IMR-90 (cell line): Measurements from ENCODE around the gene COCH. TPM values are rescaled to one million over a fixed set of nuclear protein-coding genes. Genes with fewer than 3 reads are reported as not detected.

Source experiments
- ATAC-seq: fragments of 200-7000 bp; cut with Tn5 transposase; 2 replicates; pipeline ENCODE4 v1.9.1; 2020; ENCODE audit warnings: low read depth, mild to moderate bottlenecking, moderate library complexity
- BruUV-seq: library from RNA; stranded (reverse); fragments of 400-500 nt; replicated peaks from 2 replicates; lab custom pipeline; 2021; lab: Mats Ljungman, UMichigan
- CTCF ChIA-PET: fragments of 300-600 bp; formaldehyde crosslinking; extraction: SDS; loops from one replicate; lab custom pipeline; 2021; ENCODE audit warnings: antibody characterized with exemption; lab: Yijun Ruan, JAX
- POLR2A ChIA-PET: fragments of 300-600 bp; sonication (Branson Sonifier 250); formaldehyde crosslinking; loops from one replicate; lab custom pipeline; 2022; ENCODE audit warnings: antibody characterized with exemption; ENCODE audit not compliant: unreplicated experiment; lab: Charles Lee
- DNase-seq: peaks from one replicate; pipeline ENCODE4 v3.0.0; 2013
- H2AFZ ChIP-seq: replicated peaks from 2 replicates; pipeline ENCODE3; 2013; ENCODE audit warnings: low read length, mild to moderate bottlenecking; ENCODE audit not compliant: poor library complexity
- H2AK5ac ChIP-seq: 2 replicates; pipeline ENCODE4 v1.6.1; 2013; ENCODE audit warnings: low read depth, low read length, inconsistent platforms
- H2AK9ac ChIP-seq: replicated peaks from 2 replicates; pipeline ENCODE3; 2013; ENCODE audit warnings: mild to moderate bottlenecking, low read depth, low read length, moderate library complexity; ENCODE audit not compliant: poor library complexity
- H2BK120ac ChIP-seq: 2 replicates; pipeline ENCODE4 v1.6.1; 2013; ENCODE audit warnings: low read depth, low read length, inconsistent platforms
- H2BK15ac ChIP-seq: 3 replicates; pipeline ENCODE4 v1.6.1; 2013; ENCODE audit warnings: low read depth, low read length, inconsistent platforms
- H2BK20ac ChIP-seq: 2 replicates; pipeline ENCODE4 v1.6.1; 2013; ENCODE audit warnings: low read depth, mild to moderate bottlenecking, inconsistent platforms, low read length, moderate library complexity
- H2BK5ac ChIP-seq: 2 replicates; pipeline ENCODE4 v1.6.1; 2013; ENCODE audit warnings: mild to moderate bottlenecking, low read depth, low read length, inconsistent platforms; ENCODE audit not compliant: poor library complexity, severe bottlenecking
- H3K14ac ChIP-seq: replicated peaks from 2 replicates; pipeline ENCODE4 v1.6.1; 2013; ENCODE audit warnings: low read depth, low read length, inconsistent platforms
- H3K18ac ChIP-seq: 2 replicates; pipeline ENCODE4 v1.6.1; 2013; ENCODE audit warnings: low read depth, low read length, control low read depth
- H3K23ac ChIP-seq: 2 replicates; pipeline ENCODE4 v1.6.1; 2013; ENCODE audit warnings: low read depth, low read length, inconsistent platforms
- H3K27ac ChIP-seq: 2 replicates; pipeline ENCODE4 v1.5.1; 2013; ENCODE audit warnings: mild to moderate bottlenecking, control low read depth, low read length; ENCODE audit not compliant: insufficient read depth
- H3K27me3 ChIP-seq: 2 replicates; pipeline ENCODE4 v1.6.1; 2013; ENCODE audit warnings: low read length; ENCODE audit not compliant: control insufficient read depth, insufficient read depth
- H3K36me3 ChIP-seq: 2 replicates; pipeline ENCODE4 v1.6.1; 2013; ENCODE audit warnings: low read length, mixed read lengths; ENCODE audit not compliant: control insufficient read depth, insufficient read depth
- H3K4ac ChIP-seq: 2 replicates; pipeline ENCODE4 v1.6.1; 2013; ENCODE audit warnings: low read depth, low read length, inconsistent platforms
- H3K4me1 ChIP-seq: 2 replicates; pipeline ENCODE4 v1.6.1; 2013; ENCODE audit warnings: low read length, mixed read lengths; ENCODE audit not compliant: control insufficient read depth, insufficient read depth
- H3K4me2 ChIP-seq: 2 replicates; pipeline ENCODE4 v1.6.1; 2013; ENCODE audit warnings: low read depth, mild to moderate bottlenecking, control low read depth, low read length, moderate library complexity
- H3K4me3 ChIP-seq: 2 replicates; pipeline ENCODE4 v1.5.1; 2013; ENCODE audit warnings: low read depth, mild to moderate bottlenecking, control low read depth, low read length, moderate library complexity; ENCODE audit not compliant: insufficient read depth
- H3K56ac ChIP-seq: 2 replicates; pipeline ENCODE4 v1.6.1; 2013; ENCODE audit warnings: low read length, inconsistent platforms; ENCODE audit not compliant: insufficient read depth; ENCODE audit errors: extremely low read depth
- H3K79me1 ChIP-seq, 2 experiments: 2 replicates each; pipeline ENCODE4 v1.6.1; 2013; ENCODE audit warnings: low read length in 2 of 2, inconsistent platforms in 1 of 2, low read depth in 1 of 2
- H3K9ac ChIP-seq: 2 replicates; pipeline ENCODE4 v1.6.1; 2013; ENCODE audit warnings: low read depth, low read length, control low read depth
- H3K9me1 ChIP-seq: 2 replicates; pipeline ENCODE4 v1.6.1; 2013; ENCODE audit warnings: low read length, inconsistent platforms; ENCODE audit not compliant: insufficient read depth
- H3K9me3 ChIP-seq: 2 replicates; pipeline ENCODE4 v1.6.1; 2013; ENCODE audit warnings: low read length; ENCODE audit not compliant: control insufficient read depth, insufficient read depth
- H4K20me1 ChIP-seq: 2 replicates; pipeline ENCODE4 v1.6.1; 2013; ENCODE audit warnings: low read length, inconsistent platforms; ENCODE audit not compliant: insufficient read depth
- H4K5ac ChIP-seq: 2 replicates; pipeline ENCODE4 v1.6.1; 2013; ENCODE audit warnings: mild to moderate bottlenecking, low read depth, low read length, control low read depth
- H4K8ac ChIP-seq, 2 experiments: 2 replicates each; pipeline ENCODE4 v1.6.1; 2013; ENCODE audit warnings: low read depth in 2 of 2, low read length in 2 of 2, control low read depth in 1 of 2, inconsistent platforms in 1 of 2
- H4K91ac ChIP-seq: 2 replicates; pipeline ENCODE4 v1.6.1; 2013; ENCODE audit warnings: low read depth, low read length, inconsistent platforms; ENCODE audit not compliant: insufficient read depth
- CHD1 ChIP-seq: IDR thresholded peaks from 2 replicates; pipeline ENCODE4 v1.6.1; 2012; ENCODE audit warnings: low read depth, low read length, improper control_type of control experiment
- CTCF ChIP-seq: conservative IDR thresholded peaks from 2 replicates; pipeline ENCODE4 v1.5.1; 2012; ENCODE audit warnings: mild to moderate bottlenecking, low read depth, low read length, improper control_type of control experiment
- ELK1 ChIP-seq: fragments of 150-350 bp; IDR thresholded peaks from 2 replicates; pipeline ENCODE4 v1.6.1; 2016; ENCODE audit warnings: low read depth, mild to moderate bottlenecking, low read length, moderate library complexity, borderline replicate concordance
- MAFK ChIP-seq: IDR thresholded peaks from 2 replicates; pipeline ENCODE4 v1.6.1; 2012; ENCODE audit warnings: low read depth, low read length, improper control_type of control experiment
- MAZ ChIP-seq: IDR thresholded peaks from 2 replicates; pipeline ENCODE4 v1.6.1; 2012; ENCODE audit warnings: low read depth, mild to moderate bottlenecking, low read length, improper control_type of control experiment, moderate library complexity, borderline replicate concordance
- MXI1 ChIP-seq: IDR thresholded peaks from 2 replicates; pipeline ENCODE4 v1.6.1; 2012; ENCODE audit warnings: low read depth, mild to moderate bottlenecking, low read length, moderate library complexity, borderline replicate concordance
- NFE2L2 ChIP-seq: fragments of 150-350 bp; IDR thresholded peaks from 2 replicates; pipeline ENCODE4 v1.6.1; 2016; ENCODE audit warnings: low read depth, mild to moderate bottlenecking, low read length
- POLR2A ChIP-seq: IDR thresholded peaks from 2 replicates; pipeline ENCODE4 v1.6.1; 2012; ENCODE audit warnings: mild to moderate bottlenecking, low read depth, low read length
- RCOR1 ChIP-seq: IDR thresholded peaks from 2 replicates; pipeline ENCODE4 v1.6.1; 2012; ENCODE audit warnings: mild to moderate bottlenecking, low read length, improper control_type of control experiment; ENCODE audit not compliant: insufficient replicate concordance
- RFX5 ChIP-seq: IDR thresholded peaks from 2 replicates; pipeline ENCODE4 v1.8.0; 2012; ENCODE audit warnings: low read depth, mild to moderate bottlenecking, low read length, moderate library complexity
- SMC3 ChIP-seq: fragments of 150-350 bp; IDR thresholded peaks from 2 replicates; pipeline ENCODE4 v1.6.1; 2016; ENCODE audit warnings: low read depth, mild to moderate bottlenecking, antibody characterized with exemption, low read length, moderate library complexity
- USF2 ChIP-seq: fragments of 150-350 bp; IDR thresholded peaks from 2 replicates; pipeline ENCODE4 v1.6.1; 2017; ENCODE audit warnings: mild to moderate bottlenecking, antibody characterized with exemption, low read length, low read depth
- WGBS, 2 experiments: methylation state at CpG; one replicate each; pipeline versions ENCODE4 v1.1.5 to v1.1.7; 2013; ENCODE audit warnings: missing lambda C conversion rate in 2 of 2; ENCODE audit not compliant: insufficient read length in 1 of 2; ENCODE audit errors: extremely low coverage in 2 of 2; 5-methylcytosine and 5-hydroxymethylcytosine counted together
- dilution Hi-C: fragments of 300-500 bp; cut with HindIII; formaldehyde crosslinking; loops from one replicate; pipeline ENCODE4 v1.14.3; 2018; ENCODE audit warnings: low sequenced_read_pairs; ENCODE audit not compliant: unreplicated experiment
- in situ Hi-C: fragments of 300-500 bp; cut with MboI; formaldehyde crosslinking; loops from 3 replicates; pipeline ENCODE4 v1.14.3; 2019; ENCODE audit warnings: low sequenced_read_pairs, inconsistent platforms, mixed read lengths
- intact Hi-C: fragments of 100-400 bp; cut with micrococcal nuclease; formaldehyde crosslinking; loops from 2 replicates; pipeline ENCODE4 v1.10.0; 2022
- polyA plus RNA-seq, 3 experiments: library from polyadenylated mRNA; depleted of rRNA; stranded (reverse); fragments of >200 nt; gene quantifications; 2 replicates each; pipeline ENCODE4 v1.2.3, GENCODE V29; 2012; ENCODE audit warnings: low replicate concordance in 1 of 3
- total RNA-seq: library from RNA; depleted of rRNA; stranded (reverse); fragments of >200 nt; gene quantifications from 2 replicates; pipeline ENCODE4 v1.2.3, GENCODE V29; 2012

COCH gene
- total and polyA plus RNA-seq, 2 of the 4 experiments (the other 2 are of a cell fraction): 0.17 to 0.18 TPM

GRCh38 chr14:30894923-30895515 lies 20.7 kb downstream of the COCH start:
- Histone ChIP-seq H4K5ac (no peak overlapping the region), H4K20me1 (peaks cover 3% of the 10 kb centered on the region), H2BK15ac (no peak overlapping the region), H2BK120ac (no peak overlapping the region), H3K18ac (no peak overlapping the region), H4K91ac (no peak overlapping the region), H2BK20ac (no peak overlapping the region), H4K8ac (no peak overlapping the region), H2AK5ac (no peak overlapping the region), H2BK5ac (no peak overlapping the region), H3K79me1 (peaks cover 8 to 10% of the 10 kb centered on the region in 2 experiments; a peak in 3 of 4 replicates), H3K56ac (no peak overlapping the region), H3K4me2 (no peak overlapping the region), H3K9ac (no peak overlapping the region), H3K9me3 (no peaks in the 10 kb centered on the region), H3K9me1 (peaks cover 5% of the 10 kb centered on the region; the same call in 1 of the 2 replicates), H3K27me3 (no peaks in the 10 kb centered on the region), H2AK9ac (no peak overlapping the region), H3K23ac (peak overlapping the region; percentile 65; the same call in 1 of the 2 replicates), H3K36me3 (peaks cover 8% of the 10 kb centered on the region), H3K4ac (no peak overlapping the region), H3K27ac (no peak overlapping the region), H3K4me1 (no peaks in the 10 kb centered on the region), H3K14ac (no peak overlapping the region), H2AFZ (no peak overlapping the region), H3K4me3 (no peak overlapping the region)
- ATAC-seq: 0 out of 2 replicates have a peak, but pooled peaks have one; percentile 60
- no peak for DNase-seq
- in situ Hi-C loops: no loop called here
- TF ChIP-seq RCOR1: no peak
- no peak for TF ChIP-seq CTCF
- no peak for TF ChIP-seq MAFK
- no peak for TF ChIP-seq MXI1
- no peak for TF ChIP-seq MAZ
- no peak for TF ChIP-seq RFX5
- TF ChIP-seq POLR2A: no peak
- no peak for TF ChIP-seq CHD1
- no peak for TF ChIP-seq ELK1
- TF ChIP-seq SMC3: no peak
- no peak for TF ChIP-seq NFE2L2
- no peak for TF ChIP-seq USF2
- dilution Hi-C loops: no loop called here
- no CpG with 5 or more reads among the region's 4 CpGs for WGBS, 2 experiments
- intact Hi-C loops: loop anchor here (10.0 kb wide), 1 partner anchor 220 kb away; no protein-coding TSS in a partner anchor
- ChIA-PET POLR2A (interaction anchor here (0.6 kb wide), 1 partner anchor 16 kb away, joined by 5 read pairs; no protein-coding TSS in a partner anchor), CTCF (interaction anchor here (1.1 kb wide), 1 partner anchor 9 kb away, joined by 3 read pairs; no protein-coding TSS in a partner anchor)
- BruUV-seq: TSS peak; percentile 73
